Neural cell (in vitro differentiated cells): ENCODE data around the gene THBS1. TPM values are rescaled to one million over a fixed set of nuclear protein-coding genes. Genes with fewer than 3 reads are reported as not detected.

Source experiments
- H2AFZ ChIP-seq: fragments of 200-600, 300-800 bp; sonication (generic), shearing (Covaris generic); 2 replicates; pipeline ENCODE4 v1.6.0; 2014; ENCODE audit warnings: low read depth, mild to moderate bottlenecking, antibody characterized with exemption, low read length, moderate library complexity
- H3F3A ChIP-seq: fragments of 200-600 bp; shearing (Covaris generic); 2 replicates; pipeline ENCODE4 v1.6.1; 2016; ENCODE audit warnings: mild to moderate bottlenecking, moderate library complexity, mixed read lengths, antibody characterized with exemption, low read length; ENCODE audit not compliant: insufficient read depth, poor library complexity, severe bottlenecking
- H3K27ac ChIP-seq: fragments of 200-600, 300-800 bp; sonication (generic), shearing (Covaris generic); 2 replicates; pipeline ENCODE4 v1.5.1; 2014; ENCODE audit warnings: mild to moderate bottlenecking, low read length, moderate library complexity
- H3K27me3 ChIP-seq: fragments of 300-800, 200-600 bp; sonication (generic), shearing (Covaris generic); 2 replicates; pipeline ENCODE4 v1.6.0; 2014; ENCODE audit warnings: mild to moderate bottlenecking, low read depth, low read length, moderate library complexity; ENCODE audit not compliant: insufficient read depth
- H3K36me3 ChIP-seq: fragments of 300-800, 200-600 bp; sonication (generic), shearing (Covaris generic); 2 replicates; pipeline ENCODE4 v1.5.1; 2014; ENCODE audit warnings: mild to moderate bottlenecking, antibody characterized with exemption, low read length, moderate library complexity; ENCODE audit not compliant: insufficient read depth
- H3K4me2 ChIP-seq: fragments of 300-800, 200-600 bp; sonication (generic), shearing (Covaris generic); 2 replicates; pipeline ENCODE4 v1.6.0; 2014; ENCODE audit warnings: mild to moderate bottlenecking, low read length
- H3K4me3 ChIP-seq: fragments of 300-800, 200-600 bp; sonication (generic), shearing (Covaris generic); 2 replicates; pipeline ENCODE4 v1.5.1; 2014; ENCODE audit warnings: mild to moderate bottlenecking, low read length, moderate library complexity
- H3K79me2 ChIP-seq: fragments of 200-600 bp; shearing (Covaris generic); replicated peaks from 2 replicates; pipeline ENCODE4 v1.6.0; 2014; ENCODE audit warnings: mild to moderate bottlenecking, low read length, moderate library complexity; ENCODE audit not compliant: insufficient read depth
- H3K9ac ChIP-seq: fragments of 300-800, 200-600 bp; sonication (generic), shearing (Covaris generic); 2 replicates; pipeline ENCODE4 v1.6.1; 2016; ENCODE audit warnings: mild to moderate bottlenecking, low read length, mixed read lengths
- H3K9me2 ChIP-seq: fragments of 200-600 bp; shearing (Covaris generic); 2 replicates; pipeline ENCODE4 v1.6.1; 2016; ENCODE audit warnings: mild to moderate bottlenecking, low read length, mixed read lengths; ENCODE audit not compliant: insufficient read depth
- H3K9me3 ChIP-seq: fragments of 200-600, 300-800 bp; sonication (generic), shearing (Covaris generic); 2 replicates; pipeline ENCODE4 v1.6.1; 2016; ENCODE audit warnings: mild to moderate bottlenecking, mixed run types, low read length, moderate library complexity, mixed read lengths
- H4K20me1 ChIP-seq: fragments of 200-600 bp; shearing (Covaris generic); 2 replicates; pipeline ENCODE4 v1.6.1; 2016; ENCODE audit warnings: mild to moderate bottlenecking, mixed run types; ENCODE audit not compliant: insufficient read depth
- CTCF ChIP-seq: fragments of 450-650 bp; IDR thresholded peaks from 2 replicates; pipeline ENCODE4 v1.5.1; 2014; ENCODE audit warnings: antibody characterized with exemption, mild to moderate bottlenecking, moderate library complexity; ENCODE audit not compliant: poor library complexity, severe bottlenecking
- EP300 ChIP-seq: fragments of 450-650 bp; conservative IDR thresholded peaks from 2 replicates; pipeline ENCODE4 v1.6.1; 2014; ENCODE audit warnings: antibody characterized with exemption, mild to moderate bottlenecking, moderate library complexity; ENCODE audit not compliant: poor library complexity, severe bottlenecking
- EZH2 ChIP-seq: fragments of 200-600, 300-800 bp; shearing (Covaris generic), sonication (generic); IDR thresholded peaks from 2 replicates; pipeline ENCODE4 v1.6.1; 2014; ENCODE audit warnings: antibody characterized with exemption, low read length, borderline replicate concordance, mild to moderate bottlenecking; ENCODE audit not compliant: insufficient read depth, poor library complexity, severe bottlenecking
- MXI1 ChIP-seq: fragments of 450-650 bp; conservative IDR thresholded peaks from 2 replicates; pipeline ENCODE4 v1.6.1; 2014; ENCODE audit warnings: antibody characterized with exemption, mild to moderate bottlenecking; ENCODE audit not compliant: poor library complexity, severe bottlenecking
- POLR2AphosphoS5 ChIP-seq: IDR thresholded peaks from 2 replicates; pipeline ENCODE4 v1.6.1; 2012
- RAD21 ChIP-seq: fragments of 450-650 bp; conservative IDR thresholded peaks from 2 replicates; pipeline ENCODE4 v1.6.1; 2014; ENCODE audit warnings: antibody characterized with exemption, mild to moderate bottlenecking, moderate library complexity
- REST ChIP-seq: IDR thresholded peaks from 2 replicates; pipeline ENCODE4 v1.6.1; 2012; ENCODE audit warnings: borderline replicate concordance
- SMC3 ChIP-seq: fragments of 450-650 bp; conservative IDR thresholded peaks from 2 replicates; pipeline ENCODE4 v1.6.1; 2014; ENCODE audit warnings: antibody characterized with exemption, mild to moderate bottlenecking, moderate library complexity; ENCODE audit not compliant: poor library complexity
- TAF1 ChIP-seq: IDR thresholded peaks from 2 replicates; pipeline ENCODE4 v1.6.1; 2012; ENCODE audit warnings: low read depth
- polyA plus RNA-seq: library from polyadenylated mRNA; depleted of rRNA; stranded (reverse); fragments of >200 nt; gene quantifications from 2 replicates; pipeline ENCODE4 v1.2.3, GENCODE V29; 2014

Gene THBS1
- polyA plus RNA-seq, 1 donor from 2014 or later, result 0.22 TPM

- Histone ChIP-seq H3K9ac (no peak overlapping the region), H3K9me2 (no peaks in the 10 kb centered on the region), H3K27ac (no peak overlapping the region), H3K27me3 (no peaks in the 10 kb centered on the region), H4K20me1 (no peaks in the 10 kb centered on the region), H3K79me2 (no peaks in the 10 kb centered on the region), H3K36me3 (no peaks in the 10 kb centered on the region), H3K9me3 (no peaks in the 10 kb centered on the region), H3K4me3 (no peak overlapping the region), H3K4me2 (no peak overlapping the region), H2AFZ (no peak overlapping the region), H3F3A (no peaks in the 10 kb centered on the region)
- no peak for TF ChIP-seq REST
Measured at GRCh38 chr15:39641191-39641889, 60.5 kb downstream of the THBS1 start.

GRCh38 chr15:39642011-39642640 lies 61.2 kb downstream of the THBS1 start:
- Histone ChIP-seq H3K4me2 (no peak overlapping the region), H3K9me2 (no peaks in the 10 kb centered on the region), H3K4me3 (no peak overlapping the region), H3K27me3 (no peaks in the 10 kb centered on the region), H3K79me2 (no peaks in the 10 kb centered on the region), H3K36me3 (no peaks in the 10 kb centered on the region), H3K9me3 (no peaks in the 10 kb centered on the region), H4K20me1 (no peaks in the 10 kb centered on the region), H3K9ac (no peak overlapping the region), H3K27ac (no peak overlapping the region), H3F3A (no peaks in the 10 kb centered on the region), H2AFZ (no peak overlapping the region)
- TF ChIP-seq EZH2 (no peak), POLR2AphosphoS5 (no peak), MXI1 (no peak), RAD21 (no peak), EP300 (no peak), TAF1 (no peak), SMC3 (no peak), REST (no peak), CTCF (no peak)
